ENCODE measurements around the gene UBE2F. TPM values are rescaled to one million over a fixed set of nuclear protein-coding genes. Genes with fewer than 3 reads are reported as not detected.
A peak's percentile ranks its signal among the peaks of the same experiment; 100 is the strongest.

UBE2F gene
- polyA plus RNA-seq, 1 of the 3 experiments (the other 2 are of a cell fraction): 56.9 TPM

DNA sequence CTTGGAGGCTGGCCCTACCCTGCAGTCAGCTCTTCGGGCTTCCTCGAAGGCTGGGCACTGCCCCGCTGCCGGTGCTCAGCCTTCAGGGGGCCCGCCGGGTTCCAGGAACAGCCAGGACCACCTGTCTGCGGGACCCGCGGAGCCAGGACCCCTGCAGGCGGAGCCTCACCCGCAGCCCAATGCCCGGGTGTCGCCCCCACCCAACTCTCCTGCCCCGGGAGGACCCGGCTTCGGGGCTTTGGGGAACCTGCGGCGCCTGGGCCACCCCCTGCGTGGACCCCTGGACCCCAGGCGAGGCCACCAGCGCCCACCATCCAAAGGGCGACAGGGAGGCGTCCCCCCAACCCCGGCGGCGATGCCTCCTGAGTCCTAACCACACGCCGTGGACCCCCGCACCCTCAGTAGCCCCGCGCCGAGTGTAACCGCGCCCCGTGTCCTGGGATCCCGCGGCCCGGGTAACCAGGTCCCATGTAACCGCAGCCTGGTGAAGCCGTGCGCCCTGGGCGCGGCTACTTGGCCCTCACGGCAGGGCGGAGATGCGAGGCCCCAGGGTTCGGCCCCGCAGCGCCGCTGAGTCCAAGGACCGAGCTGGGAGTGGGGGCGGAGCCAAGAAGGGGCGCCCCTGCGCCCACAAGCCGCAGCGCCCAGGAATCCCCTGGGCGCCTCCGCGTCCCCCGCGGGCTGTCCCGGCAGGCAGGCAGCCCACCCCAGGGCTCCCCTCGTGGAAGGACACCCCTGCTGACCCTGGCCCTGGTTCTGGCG is 11.0 kb upstream of the UBE2F start:
- no peak overlapping the region for H3K4me2 ChIP-seq
- no peak overlapping the region for H3K9ac ChIP-seq

More for the DNA sequence above, 11.0 kb upstream of the UBE2F start:
- H3K36me3 ChIP-seq (replicated peaks in 1 of 2; ENCODE audit: control insufficient read depth in 1 of 2, insufficient read depth in 2 of 2, low read length in 1 of 2): no peaks in the 10 kb centered on the region
- H3K4me3 ChIP-seq (ENCODE audit: low read depth in 2 of 2, low read length in 1 of 2): peak overlapping the region in 1 of 2 experiments; percentile 29; a peak in 2 of 4 replicates
- no peaks in the 10 kb centered on the region for H3K9me2 ChIP-seq
- H3K9me3 ChIP-seq: no peaks in the 10 kb centered on the region
- 63% methylated on average over 5 of the region's 64 CpGs for WGBS (ENCODE audit: low lambda C conversion rate)
- H3K4me1 ChIP-seq (ENCODE audit: control insufficient read depth in 1 of 2, insufficient read depth in 2 of 2, low read depth in 1 of 2, low read length in 1 of 2): peaks cover 0 to 9% of the 10 kb centered on the region in 2 experiments; a peak in 1 of 4 replicates
- no peak for TF ChIP-seq ELF1 (IDR thresholded peaks at IDR 0.05)
- TF ChIP-seq MEF2A (IDR thresholded peaks at IDR 0.05; ENCODE audit: borderline replicate concordance, low read depth): no peak
- no peak for TF ChIP-seq JUND (IDR thresholded peaks at IDR 0.05)
- TF ChIP-seq TAF1 (IDR thresholded peaks at IDR 0.05; ENCODE audit: borderline replicate concordance, low read depth, low read length): no peak
- TF ChIP-seq, protein P1, sequence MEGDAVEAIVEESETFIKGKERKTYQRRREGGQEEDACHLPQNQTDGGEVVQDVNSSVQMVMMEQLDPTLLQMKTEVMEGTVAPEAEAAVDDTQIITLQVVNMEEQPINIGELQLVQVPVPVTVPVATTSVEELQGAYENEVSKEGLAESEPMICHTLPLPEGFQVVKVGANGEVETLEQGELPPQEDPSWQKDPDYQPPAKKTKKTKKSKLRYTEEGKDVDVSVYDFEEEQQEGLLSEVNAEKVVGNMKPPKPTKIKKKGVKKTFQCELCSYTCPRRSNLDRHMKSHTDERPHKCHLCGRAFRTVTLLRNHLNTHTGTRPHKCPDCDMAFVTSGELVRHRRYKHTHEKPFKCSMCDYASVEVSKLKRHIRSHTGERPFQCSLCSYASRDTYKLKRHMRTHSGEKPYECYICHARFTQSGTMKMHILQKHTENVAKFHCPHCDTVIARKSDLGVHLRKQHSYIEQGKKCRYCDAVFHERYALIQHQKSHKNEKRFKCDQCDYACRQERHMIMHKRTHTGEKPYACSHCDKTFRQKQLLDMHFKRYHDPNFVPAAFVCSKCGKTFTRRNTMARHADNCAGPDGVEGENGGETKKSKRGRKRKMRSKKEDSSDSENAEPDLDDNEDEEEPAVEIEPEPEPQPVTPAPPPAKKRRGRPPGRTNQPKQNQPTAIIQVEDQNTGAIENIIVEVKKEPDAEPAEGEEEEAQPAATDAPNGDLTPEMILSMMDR (IDR thresholded peaks at IDR 0.05): no peak
- TF ChIP-seq, protein P2, sequence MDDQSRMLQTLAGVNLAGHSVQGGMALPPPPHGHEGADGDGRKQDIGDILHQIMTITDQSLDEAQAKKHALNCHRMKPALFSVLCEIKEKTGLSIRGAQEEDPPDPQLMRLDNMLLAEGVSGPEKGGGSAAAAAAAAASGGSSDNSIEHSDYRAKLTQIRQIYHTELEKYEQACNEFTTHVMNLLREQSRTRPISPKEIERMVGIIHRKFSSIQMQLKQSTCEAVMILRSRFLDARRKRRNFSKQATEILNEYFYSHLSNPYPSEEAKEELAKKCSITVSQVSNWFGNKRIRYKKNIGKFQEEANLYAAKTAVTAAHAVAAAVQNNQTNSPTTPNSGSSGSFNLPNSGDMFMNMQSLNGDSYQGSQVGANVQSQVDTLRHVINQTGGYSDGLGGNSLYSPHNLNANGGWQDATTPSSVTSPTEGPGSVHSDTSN (IDR thresholded peaks at IDR 0.05): no peak
- TF ChIP-seq RAD21 (IDR thresholded peaks at IDR 0.05; ENCODE audit: low read length): no peak
- TF ChIP-seq GABPA (IDR thresholded peaks at IDR 0.05; ENCODE audit: low read depth): no peak
- no peak for TF ChIP-seq FOSL2 (IDR thresholded peaks at IDR 0.05; ENCODE audit: borderline replicate concordance, low read depth)
- no peak for TF ChIP-seq MAX (IDR thresholded peaks at IDR 0.05; ENCODE audit: low read depth)
- TF ChIP-seq NRF1 (IDR thresholded peaks at IDR 0.05; ENCODE audit: low read depth, low read length): no peak
- no peak for TF ChIP-seq IRF3 (IDR thresholded peaks at IDR 0.05; ENCODE audit: low read depth, low read length)
- no peak for TF ChIP-seq EP300 (IDR thresholded peaks at IDR 0.05; ENCODE audit: borderline replicate concordance in 1 of 2, low read depth in 1 of 2, low read length in 1 of 2)
- TF ChIP-seq NFIC (IDR thresholded peaks at IDR 0.05; ENCODE audit: borderline replicate concordance): no peak
- TF ChIP-seq, protein P3, sequence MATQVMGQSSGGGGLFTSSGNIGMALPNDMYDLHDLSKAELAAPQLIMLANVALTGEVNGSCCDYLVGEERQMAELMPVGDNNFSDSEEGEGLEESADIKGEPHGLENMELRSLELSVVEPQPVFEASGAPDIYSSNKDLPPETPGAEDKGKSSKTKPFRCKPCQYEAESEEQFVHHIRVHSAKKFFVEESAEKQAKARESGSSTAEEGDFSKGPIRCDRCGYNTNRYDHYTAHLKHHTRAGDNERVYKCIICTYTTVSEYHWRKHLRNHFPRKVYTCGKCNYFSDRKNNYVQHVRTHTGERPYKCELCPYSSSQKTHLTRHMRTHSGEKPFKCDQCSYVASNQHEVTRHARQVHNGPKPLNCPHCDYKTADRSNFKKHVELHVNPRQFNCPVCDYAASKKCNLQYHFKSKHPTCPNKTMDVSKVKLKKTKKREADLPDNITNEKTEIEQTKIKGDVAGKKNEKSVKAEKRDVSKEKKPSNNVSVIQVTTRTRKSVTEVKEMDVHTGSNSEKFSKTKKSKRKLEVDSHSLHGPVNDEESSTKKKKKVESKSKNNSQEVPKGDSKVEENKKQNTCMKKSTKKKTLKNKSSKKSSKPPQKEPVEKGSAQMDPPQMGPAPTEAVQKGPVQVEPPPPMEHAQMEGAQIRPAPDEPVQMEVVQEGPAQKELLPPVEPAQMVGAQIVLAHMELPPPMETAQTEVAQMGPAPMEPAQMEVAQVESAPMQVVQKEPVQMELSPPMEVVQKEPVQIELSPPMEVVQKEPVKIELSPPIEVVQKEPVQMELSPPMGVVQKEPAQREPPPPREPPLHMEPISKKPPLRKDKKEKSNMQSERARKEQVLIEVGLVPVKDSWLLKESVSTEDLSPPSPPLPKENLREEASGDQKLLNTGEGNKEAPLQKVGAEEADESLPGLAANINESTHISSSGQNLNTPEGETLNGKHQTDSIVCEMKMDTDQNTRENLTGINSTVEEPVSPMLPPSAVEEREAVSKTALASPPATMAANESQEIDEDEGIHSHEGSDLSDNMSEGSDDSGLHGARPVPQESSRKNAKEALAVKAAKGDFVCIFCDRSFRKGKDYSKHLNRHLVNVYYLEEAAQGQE (IDR thresholded peaks at IDR 0.05; ENCODE audit: low read depth, low read length): no peak
- H3K27ac ChIP-seq (ENCODE audit: low read depth in 2 of 2, low read length in 1 of 2): no peak overlapping the region
- H3F3A ChIP-seq (replicated peaks; ENCODE audit: insufficient read depth): no peaks in the 10 kb centered on the region
- no peaks in the 10 kb centered on the region for H3K79me2 ChIP-seq (ENCODE audit: insufficient read depth)
- POLR2A ChIA-PET: no interaction called here
- CTCF ChIA-PET: interaction anchor here (0.7 to 1.9 kb wide), 4 partner anchors 9 to 127 kb away, joined by 3 to 7 read pairs (median 4); no protein-coding TSS in a partner anchor
- H3K27me3 ChIP-seq (ENCODE audit: insufficient read depth): no peaks in the 10 kb centered on the region
- H2AFZ ChIP-seq (ENCODE audit: low read depth): no peak overlapping the region
- DNase-seq: peak; percentile 71
- no peaks in the 10 kb centered on the region for H4K20me1 ChIP-seq (ENCODE audit: insufficient read depth)
